Panc1 (cell line): Measurements from ENCODE around the gene PRDX3.

Source experiments
- TCF7L2 ChIP-seq: IDR thresholded peaks from 2 replicates; pipeline ENCODE4 v1.6.1; 2011; ENCODE audit warnings: mild to moderate bottlenecking, low read depth, low read length, inconsistent platforms
- TF ChIP-seq, protein P1 (sequence below): fragments of 450-650 bp; IDR thresholded peaks from 2 replicates; pipeline ENCODE4 v1.5.1; 2017; ENCODE audit warnings: mild to moderate bottlenecking

DNA sequence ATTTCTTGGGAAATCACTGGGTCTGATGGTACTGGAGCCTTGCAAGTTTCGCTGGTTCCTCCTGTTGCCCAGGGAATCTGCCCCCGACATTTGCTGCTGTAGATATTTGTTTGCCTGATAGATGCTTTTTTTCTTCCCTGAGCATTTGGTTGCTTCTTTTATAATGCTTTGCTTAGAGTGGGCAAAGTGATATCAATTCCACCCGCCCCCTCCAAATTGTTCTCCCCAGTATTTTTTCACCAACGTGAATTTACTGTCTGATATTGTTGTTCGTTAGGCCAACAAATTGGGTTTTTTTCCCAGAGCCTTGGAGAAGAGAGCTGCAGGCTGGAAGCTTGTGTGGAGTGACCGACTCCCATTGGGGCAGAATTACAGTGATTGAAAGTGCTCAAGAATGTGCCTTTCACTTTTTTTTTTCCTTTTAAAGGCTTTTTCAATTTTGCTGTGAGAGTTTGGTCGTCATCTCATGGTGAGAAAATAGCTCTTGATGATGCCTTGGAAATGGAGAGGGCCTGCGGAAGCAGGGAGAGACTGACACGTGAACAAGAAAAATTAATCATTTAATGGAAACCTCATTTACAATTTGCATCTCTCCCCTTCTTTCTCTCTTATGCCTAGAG lies 31.2 kb upstream of the PRDX3 start:
- TF ChIP-seq TCF7L2: no peak
- TF ChIP-seq, protein P1, sequence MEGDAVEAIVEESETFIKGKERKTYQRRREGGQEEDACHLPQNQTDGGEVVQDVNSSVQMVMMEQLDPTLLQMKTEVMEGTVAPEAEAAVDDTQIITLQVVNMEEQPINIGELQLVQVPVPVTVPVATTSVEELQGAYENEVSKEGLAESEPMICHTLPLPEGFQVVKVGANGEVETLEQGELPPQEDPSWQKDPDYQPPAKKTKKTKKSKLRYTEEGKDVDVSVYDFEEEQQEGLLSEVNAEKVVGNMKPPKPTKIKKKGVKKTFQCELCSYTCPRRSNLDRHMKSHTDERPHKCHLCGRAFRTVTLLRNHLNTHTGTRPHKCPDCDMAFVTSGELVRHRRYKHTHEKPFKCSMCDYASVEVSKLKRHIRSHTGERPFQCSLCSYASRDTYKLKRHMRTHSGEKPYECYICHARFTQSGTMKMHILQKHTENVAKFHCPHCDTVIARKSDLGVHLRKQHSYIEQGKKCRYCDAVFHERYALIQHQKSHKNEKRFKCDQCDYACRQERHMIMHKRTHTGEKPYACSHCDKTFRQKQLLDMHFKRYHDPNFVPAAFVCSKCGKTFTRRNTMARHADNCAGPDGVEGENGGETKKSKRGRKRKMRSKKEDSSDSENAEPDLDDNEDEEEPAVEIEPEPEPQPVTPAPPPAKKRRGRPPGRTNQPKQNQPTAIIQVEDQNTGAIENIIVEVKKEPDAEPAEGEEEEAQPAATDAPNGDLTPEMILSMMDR: peak; percentile 80
